Dermis blood vessel endothelial cell (primary cell): Measurements from ENCODE around the gene SLC2A1. TPM values are rescaled to one million over a fixed set of nuclear protein-coding genes. Genes with fewer than 3 reads are reported as not detected.

ENCODE experiments used
- DNase-seq: peaks from one replicate; pipeline ENCODE4 v3.0.0; 2010
- total RNA-seq: library from RNA; depleted of rRNA; stranded (reverse); fragments of >200 nt; gene quantifications from 2 replicates; pipeline ENCODE4 v1.2.3, GENCODE V29; 2014

The SLC2A1 gene
- total RNA-seq, 1 donor from 2014 or later, result 28.6 TPM

GRCh38 chr1:42960122-42960390 is 1.4 kb upstream of the SLC2A1 start:
- DNase-seq, result no peak

GRCh38 chr1:42957880-42958487 is 684 bp downstream of the SLC2A1 start:
- DNase-seq, result peak; percentile 67

- DNase-seq, result no peak
These were observed 1.3 kb downstream of the SLC2A1 start for GRCh38 chr1:42957229-42957879.

GRCh38 chr1:42956739-42957138 is 1.9 kb downstream of the SLC2A1 start:
- DNase-seq, result no peak

GRCh38 chr1:42955311-42956063 is 3.2 kb downstream of the SLC2A1 start:
- DNase-seq, result no peak

GRCh38 chr1:42953182-42954180 is 5.2 kb downstream of the SLC2A1 start:
- DNase-seq, result no peak

- no peak for DNase-seq
These were observed 6.2 kb downstream of the SLC2A1 start for GRCh38 chr1:42952303-42953001.

- no peak for DNase-seq
These were observed 7.1 kb downstream of the SLC2A1 start for GRCh38 chr1:42951588-42951987.

- no peak for DNase-seq
These were observed 8.6 kb downstream of the SLC2A1 start for GRCh38 chr1:42950116-42950481.

- no peak for DNase-seq
These were observed 9.2 kb downstream of the SLC2A1 start for GRCh38 chr1:42949312-42950115.

GRCh38 chr1:42947965-42948732 is 10.5 kb downstream of the SLC2A1 start:
- no peak for DNase-seq

- no peak for DNase-seq
These were observed 11.6 kb downstream of the SLC2A1 start for GRCh38 chr1:42947117-42947516.

GRCh38 chr1:42946120-42946898 is 12.4 kb downstream of the SLC2A1 start:
- no peak for DNase-seq

GRCh38 chr1:42945164-42945563 is 13.5 kb downstream of the SLC2A1 start:
- DNase-seq, result no peak

- peak; percentile 38 for DNase-seq
These were observed 14.3 kb downstream of the SLC2A1 start for GRCh38 chr1:42944246-42944928.

- DNase-seq, result no peak
These were observed 14.9 kb downstream of the SLC2A1 start for GRCh38 chr1:42943728-42944127.

GRCh38 chr1:42943166-42943565 is 15.5 kb downstream of the SLC2A1 start:
- DNase-seq, result no peak

- DNase-seq, result no peak
These were observed 16.2 kb downstream of the SLC2A1 start for GRCh38 chr1:42942444-42942843.
